ENCODE measurements around the gene MEF2D. TPM values are rescaled to one million over a fixed set of nuclear protein-coding genes. Genes with fewer than 3 reads are reported as not detected.

MEF2D gene
- total RNA-seq, 1 experiment from 2014 or later, result 18.7 TPM

DNA sequence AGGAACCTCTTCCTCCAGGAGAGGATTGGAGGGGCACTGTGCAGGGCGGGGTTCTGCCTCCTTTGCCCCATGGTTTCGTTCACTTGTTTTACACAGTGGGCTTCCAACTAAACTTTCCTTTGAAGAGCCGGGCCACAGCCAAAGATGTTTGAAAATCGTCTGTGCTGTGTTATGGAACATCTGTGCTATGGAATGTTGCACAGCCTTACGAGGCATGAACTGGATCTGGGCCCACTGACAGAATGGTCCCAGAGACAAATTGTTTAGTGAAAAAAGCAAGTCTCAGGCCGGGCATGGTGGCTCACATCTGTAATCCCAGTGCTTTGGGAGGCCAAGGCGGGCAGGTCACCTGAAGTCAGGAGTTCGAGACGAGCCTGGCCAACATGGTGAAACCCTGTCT, 12.6 kb upstream of the MEF2D start:
- no peak overlapping the region for H3K56ac ChIP-seq (ENCODE audit: insufficient read length, low read depth, low read length)

More for the DNA sequence above, 12.6 kb upstream of the MEF2D start:
- Histone ChIP-seq H2BK5ac (ENCODE audit: insufficient read length, low read length) (no peak overlapping the region), H2BK12ac (ENCODE audit: insufficient read length, low read depth, low read length) (no peak overlapping the region), H3K79me2 (ENCODE audit: insufficient read depth, low read length) (no peaks in the 10 kb centered on the region), H2AK5ac (ENCODE audit: insufficient read length, low read length) (no peak overlapping the region), H3K9me3 (ENCODE audit: control insufficient read depth, low read depth, low read length) (no peaks in the 10 kb centered on the region), H3K27ac (ENCODE audit: insufficient read length, low read depth, low read length) (no peak overlapping the region), H3K4ac (ENCODE audit: low read depth, low read length) (no peak overlapping the region), H2AFZ (ENCODE audit: low read length) (no peak overlapping the region), H3K9ac (ENCODE audit: extremely low read depth, insufficient read length, low read length) (no peak overlapping the region), H2BK120ac (ENCODE audit: low read depth, low read length, poor library complexity, severe bottlenecking) (no peak overlapping the region), H3T11ph (ENCODE audit: low read length) (no peak overlapping the region), H3K14ac (ENCODE audit: insufficient read depth, low read length) (no peak overlapping the region), H2BK20ac (ENCODE audit: low read depth, low read length, poor library complexity, severe bottlenecking) (no peak overlapping the region), H4K20me1 (ENCODE audit: control insufficient read depth, insufficient read depth, insufficient read length) (no peaks in the 10 kb centered on the region), H4K5ac (ENCODE audit: insufficient read length, low read depth, low read length) (no peak overlapping the region), H3K27me3 (ENCODE audit: insufficient read depth, low read length) (no peaks in the 10 kb centered on the region), H4K91ac (ENCODE audit: insufficient read length, low read depth, low read length) (no peak overlapping the region), H3K18ac (ENCODE audit: insufficient read length, low read depth, low read length) (no peak overlapping the region), H3K4me2 (ENCODE audit: insufficient read depth, insufficient read length, low read length) (no peak overlapping the region), H3K4me1 (ENCODE audit: insufficient read depth, low read length) (no peaks in the 10 kb centered on the region), H2BK15ac (ENCODE audit: low read depth, low read length) (no peak overlapping the region), H3K23me2 (ENCODE audit: insufficient read length, low read depth, low read length, poor library complexity, severe bottlenecking) (no peaks in the 10 kb centered on the region), H3K79me1 (ENCODE audit: insufficient read depth, low read depth, low read length, poor library complexity, severe bottlenecking) (no peaks in the 10 kb centered on the region), H4K8ac (replicated peaks; ENCODE audit: insufficient read length, low read depth, low read length) (no peak overlapping the region), H3K23ac (ENCODE audit: insufficient read length, low read depth, low read length) (no peak overlapping the region)
- no peak for DNase-seq
- no peak overlapping the region for H3K27ac Mint-ChIP-seq
- H3K4me1 Mint-ChIP-seq, result peaks cover 8 to 22% of the 10 kb centered on the region in 2 experiments
- no CpG with 5 or more reads among the region's 9 CpGs for WGBS (ENCODE audit: extremely low coverage, insufficient read length, low lambda C conversion rate)
- no peaks in the 10 kb centered on the region for H3K9me3 Mint-ChIP-seq
- H3K27me3 Mint-ChIP-seq (ENCODE audit: low read depth), result peaks cover 25% of the 10 kb centered on the region
- no peaks in the 10 kb centered on the region for H3K36me3 Mint-ChIP-seq (ENCODE audit: insufficient read depth in 1 of 3, low read depth in 3 of 3)
- H3K4me3 Mint-ChIP-seq, result no peak overlapping the region
- TF ChIP-seq, protein P1, sequence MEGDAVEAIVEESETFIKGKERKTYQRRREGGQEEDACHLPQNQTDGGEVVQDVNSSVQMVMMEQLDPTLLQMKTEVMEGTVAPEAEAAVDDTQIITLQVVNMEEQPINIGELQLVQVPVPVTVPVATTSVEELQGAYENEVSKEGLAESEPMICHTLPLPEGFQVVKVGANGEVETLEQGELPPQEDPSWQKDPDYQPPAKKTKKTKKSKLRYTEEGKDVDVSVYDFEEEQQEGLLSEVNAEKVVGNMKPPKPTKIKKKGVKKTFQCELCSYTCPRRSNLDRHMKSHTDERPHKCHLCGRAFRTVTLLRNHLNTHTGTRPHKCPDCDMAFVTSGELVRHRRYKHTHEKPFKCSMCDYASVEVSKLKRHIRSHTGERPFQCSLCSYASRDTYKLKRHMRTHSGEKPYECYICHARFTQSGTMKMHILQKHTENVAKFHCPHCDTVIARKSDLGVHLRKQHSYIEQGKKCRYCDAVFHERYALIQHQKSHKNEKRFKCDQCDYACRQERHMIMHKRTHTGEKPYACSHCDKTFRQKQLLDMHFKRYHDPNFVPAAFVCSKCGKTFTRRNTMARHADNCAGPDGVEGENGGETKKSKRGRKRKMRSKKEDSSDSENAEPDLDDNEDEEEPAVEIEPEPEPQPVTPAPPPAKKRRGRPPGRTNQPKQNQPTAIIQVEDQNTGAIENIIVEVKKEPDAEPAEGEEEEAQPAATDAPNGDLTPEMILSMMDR (conservative IDR thresholded peaks at IDR 0.05), result no peak
